Activated T-cell treated with anti-CD3 and anti-CD28 coated beads, Interleukin-2, amount 50 U/mL, for 24 hours (primary cell): ENCODE measurements around the gene ARMS2.
A peak's percentile ranks its signal among the peaks of the same experiment; 100 is the strongest.

ENCODE experiments used
- DNase-seq: peaks from one replicate; pipeline ENCODE4 v3.0.0-alpha.2; 2020
- H3K27ac Mint-ChIP-seq: 2 replicates; pipeline ENCODE4 v1.8.0; 2020; ENCODE audit warnings: mild to moderate bottlenecking, mixed read lengths
- H3K27me3 Mint-ChIP-seq: 2 replicates; pipeline ENCODE4 v1.8.0; 2020; ENCODE audit warnings: mixed read lengths
- H3K36me3 Mint-ChIP-seq: 2 replicates; pipeline ENCODE4 v1.8.0; 2020; ENCODE audit warnings: low read depth, mixed read lengths
- H3K4me1 Mint-ChIP-seq: 2 replicates; pipeline ENCODE4 v1.8.0; 2020; ENCODE audit warnings: low read depth, mixed read lengths
- H3K4me3 Mint-ChIP-seq: 2 replicates; pipeline ENCODE4 v1.8.0; 2020; ENCODE audit warnings: mild to moderate bottlenecking, moderate library complexity, mixed read lengths
- H3K9me3 Mint-ChIP-seq: 2 replicates; pipeline ENCODE4 v1.8.0; 2020; ENCODE audit warnings: mixed read lengths

ARMS2 gene

DNA sequence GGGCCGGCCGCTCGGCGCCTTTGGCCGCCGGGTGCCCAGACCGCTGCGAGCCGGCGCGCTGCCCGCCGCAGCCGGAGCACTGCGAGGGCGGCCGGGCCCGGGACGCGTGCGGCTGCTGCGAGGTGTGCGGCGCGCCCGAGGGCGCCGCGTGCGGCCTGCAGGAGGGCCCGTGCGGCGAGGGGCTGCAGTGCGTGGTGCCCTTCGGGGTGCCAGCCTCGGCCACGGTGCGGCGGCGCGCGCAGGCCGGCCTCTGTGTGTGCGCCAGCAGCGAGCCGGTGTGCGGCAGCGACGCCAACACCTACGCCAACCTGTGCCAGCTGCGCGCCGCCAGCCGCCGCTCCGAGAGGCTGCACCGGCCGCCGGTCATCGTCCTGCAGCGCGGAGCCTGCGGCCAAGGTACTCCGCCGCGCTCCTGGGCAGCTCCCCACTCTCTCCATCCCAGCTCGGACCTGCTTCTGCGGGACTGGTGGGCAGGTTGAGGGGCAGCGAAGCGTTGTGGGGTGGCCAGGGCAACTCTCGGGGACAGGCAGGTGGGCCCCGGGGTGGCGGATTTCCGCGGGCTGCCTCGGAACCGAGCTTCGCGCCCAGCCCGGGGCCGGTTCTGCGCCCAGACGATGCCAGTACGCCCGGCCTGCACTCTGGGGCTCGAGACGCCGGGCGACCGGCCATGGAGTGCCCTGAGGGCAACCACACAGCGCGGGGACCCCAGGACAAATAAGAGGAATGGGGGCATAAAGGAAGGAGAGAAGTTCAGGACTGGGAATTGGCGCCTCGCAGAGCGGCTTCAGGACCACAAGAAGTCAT, 7.5 kb downstream of the ARMS2 start:
- peaks cover 78% of the 10 kb centered on the region for H3K27me3 Mint-ChIP-seq
- no peaks in the 10 kb centered on the region for H3K36me3 Mint-ChIP-seq
- H3K4me1 Mint-ChIP-seq = peaks cover 15% of the 10 kb centered on the region
- no peak overlapping the region for H3K27ac Mint-ChIP-seq
- peak; percentile 43 for DNase-seq
- peak overlapping the region; percentile 76 for H3K4me3 Mint-ChIP-seq
- no peaks in the 10 kb centered on the region for H3K9me3 Mint-ChIP-seq

DNA sequence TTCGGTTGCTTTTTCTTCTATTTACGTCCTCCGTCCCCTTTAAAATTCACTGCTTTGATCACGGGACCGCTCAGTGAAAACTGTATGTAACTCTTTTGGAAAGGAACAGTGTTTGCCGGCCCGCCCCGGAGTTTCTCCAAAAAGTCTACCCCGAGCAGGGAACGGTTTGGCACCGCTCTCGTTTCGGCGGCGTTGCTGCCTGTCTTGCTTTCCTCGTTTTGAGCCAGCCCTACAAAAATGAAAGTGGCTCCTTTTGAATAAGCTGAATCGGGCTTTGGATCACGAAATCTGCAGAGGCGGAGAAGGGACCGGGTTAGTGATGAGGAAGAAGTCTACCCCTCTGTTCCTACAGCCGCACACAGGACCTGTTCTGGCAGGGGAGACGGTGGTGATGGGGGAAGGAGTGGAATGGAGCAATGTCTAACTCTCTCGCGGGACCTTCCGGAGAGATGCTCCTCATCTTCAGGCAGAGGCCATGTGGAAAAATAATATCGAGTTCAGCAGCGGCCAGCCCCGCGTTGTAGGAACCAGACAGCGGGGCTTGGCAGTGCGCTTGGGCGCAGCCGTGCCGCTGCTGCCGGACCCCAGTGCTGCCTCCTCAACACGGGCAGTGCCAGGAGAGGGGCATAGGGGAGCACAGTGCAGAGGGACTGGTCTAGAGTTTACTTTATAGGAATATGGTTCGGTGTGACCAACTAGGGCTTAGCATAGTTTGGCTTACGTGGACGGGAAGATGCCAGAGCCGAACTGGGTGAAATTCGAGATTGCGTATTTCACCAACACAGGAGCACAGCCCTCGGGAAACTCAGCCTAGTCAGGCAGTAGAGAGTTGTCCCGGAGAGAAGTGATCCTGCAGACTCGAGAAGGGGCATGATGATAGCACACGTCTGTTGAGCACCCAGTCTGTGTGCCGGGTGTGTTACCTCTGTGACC, 8.3 kb downstream of the ARMS2 start:
- peak overlapping the region; percentile 76 for H3K4me3 Mint-ChIP-seq
- H3K4me1 Mint-ChIP-seq = peaks cover 15% of the 10 kb centered on the region
- peak; percentile 36 for DNase-seq
- H3K9me3 Mint-ChIP-seq = no peaks in the 10 kb centered on the region
- no peaks in the 10 kb centered on the region for H3K36me3 Mint-ChIP-seq
- H3K27me3 Mint-ChIP-seq = peaks cover 78% of the 10 kb centered on the region
- H3K27ac Mint-ChIP-seq = no peak overlapping the region

DNA sequence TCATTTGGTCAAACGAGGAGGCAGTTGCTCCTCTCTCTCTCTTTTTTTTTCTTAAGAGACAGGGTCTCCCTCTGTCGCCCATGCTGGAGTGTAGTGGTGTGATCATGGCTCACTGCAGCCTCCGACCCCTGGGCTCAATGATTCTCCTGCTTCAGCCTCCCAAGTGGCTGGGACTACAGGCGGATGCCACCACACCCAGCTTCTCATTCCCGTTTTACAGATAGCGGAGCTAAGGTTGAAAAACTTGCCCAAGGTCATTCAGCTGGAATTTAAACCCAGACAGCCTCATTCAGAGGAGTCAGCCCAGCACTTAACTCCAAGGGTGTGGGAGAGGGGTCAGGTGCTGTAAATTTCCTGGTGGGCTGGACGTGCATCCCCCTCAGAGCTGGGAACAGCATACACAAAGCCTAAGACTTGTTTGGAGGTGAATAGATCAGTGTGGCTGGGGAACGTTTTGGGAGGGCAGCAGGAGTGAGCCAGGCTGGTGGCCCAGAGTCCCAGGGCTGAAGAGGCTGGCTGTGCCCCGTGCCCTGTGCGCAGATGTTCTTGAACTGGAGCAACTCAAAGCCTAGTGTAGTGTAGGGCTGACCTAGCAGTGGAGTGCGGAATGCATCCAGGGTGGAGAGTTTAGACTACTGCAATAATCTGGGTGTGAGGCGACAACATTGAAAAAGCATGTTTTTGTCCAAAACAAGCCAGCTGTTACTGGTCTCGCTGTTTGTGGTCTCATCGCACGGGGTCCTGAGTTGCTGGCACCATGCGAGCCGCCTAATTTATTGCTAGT, 9.2 kb downstream of the ARMS2 start:
- no peaks in the 10 kb centered on the region for H3K36me3 Mint-ChIP-seq
- H3K27ac Mint-ChIP-seq = no peak overlapping the region
- peaks cover 15% of the 10 kb centered on the region for H3K4me1 Mint-ChIP-seq
- no peaks in the 10 kb centered on the region for H3K9me3 Mint-ChIP-seq
- DNase-seq = no peak
- peaks cover 75% of the 10 kb centered on the region for H3K27me3 Mint-ChIP-seq
- H3K4me3 Mint-ChIP-seq = peak overlapping the region; percentile 8

DNA sequence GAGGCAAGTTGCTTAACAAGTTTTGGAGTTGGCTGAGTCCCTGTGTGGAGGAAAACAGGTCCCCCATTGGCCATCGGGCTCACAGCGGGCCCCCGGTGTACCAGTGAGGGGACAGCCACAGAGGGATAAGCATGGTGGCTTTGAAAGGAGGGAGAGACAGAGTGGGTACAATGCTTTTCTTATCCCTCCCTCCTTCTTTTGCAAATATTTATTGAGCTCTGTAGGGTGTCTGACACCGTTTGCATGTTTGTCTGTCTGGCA, 9.7 kb downstream of the ARMS2 start:
- H3K27me3 Mint-ChIP-seq = peaks cover 75% of the 10 kb centered on the region

DNA sequence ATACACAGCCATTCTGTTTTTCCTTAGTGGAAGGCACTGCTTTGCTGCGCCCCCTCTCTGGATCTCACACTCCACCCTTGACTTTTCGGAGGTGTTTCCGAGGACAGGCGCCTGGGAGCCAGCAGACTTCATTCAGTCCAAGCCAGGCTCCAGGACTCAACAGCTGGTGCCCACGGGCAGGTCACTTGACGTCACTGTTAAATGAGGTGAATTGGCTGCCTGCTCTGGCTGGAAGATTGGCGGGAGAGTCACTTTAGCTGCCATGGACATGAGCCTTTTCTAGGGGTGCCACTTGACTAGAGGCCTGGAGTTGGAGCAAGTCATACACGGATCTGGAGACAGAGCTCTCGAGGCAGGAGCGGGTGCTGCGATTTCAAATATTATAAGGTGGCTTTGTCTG, 10.1 kb downstream of the ARMS2 start:
- Mint-ChIP-seq H3K4me1 (peaks cover 15% of the 10 kb centered on the region), H3K9me3 (no peaks in the 10 kb centered on the region), H3K36me3 (no peaks in the 10 kb centered on the region), H3K27me3 (peaks cover 73% of the 10 kb centered on the region), H3K27ac (no peak overlapping the region), H3K4me3 (no peak overlapping the region)
- DNase-seq = no peak

More for the DNA sequence above, 9.7 kb downstream of the ARMS2 start:
- Mint-ChIP-seq H3K4me3 (no peak overlapping the region), H3K4me1 (peaks cover 15% of the 10 kb centered on the region), H3K36me3 (no peaks in the 10 kb centered on the region), H3K27ac (no peak overlapping the region), H3K9me3 (no peaks in the 10 kb centered on the region)
- no peak for DNase-seq

DNA sequence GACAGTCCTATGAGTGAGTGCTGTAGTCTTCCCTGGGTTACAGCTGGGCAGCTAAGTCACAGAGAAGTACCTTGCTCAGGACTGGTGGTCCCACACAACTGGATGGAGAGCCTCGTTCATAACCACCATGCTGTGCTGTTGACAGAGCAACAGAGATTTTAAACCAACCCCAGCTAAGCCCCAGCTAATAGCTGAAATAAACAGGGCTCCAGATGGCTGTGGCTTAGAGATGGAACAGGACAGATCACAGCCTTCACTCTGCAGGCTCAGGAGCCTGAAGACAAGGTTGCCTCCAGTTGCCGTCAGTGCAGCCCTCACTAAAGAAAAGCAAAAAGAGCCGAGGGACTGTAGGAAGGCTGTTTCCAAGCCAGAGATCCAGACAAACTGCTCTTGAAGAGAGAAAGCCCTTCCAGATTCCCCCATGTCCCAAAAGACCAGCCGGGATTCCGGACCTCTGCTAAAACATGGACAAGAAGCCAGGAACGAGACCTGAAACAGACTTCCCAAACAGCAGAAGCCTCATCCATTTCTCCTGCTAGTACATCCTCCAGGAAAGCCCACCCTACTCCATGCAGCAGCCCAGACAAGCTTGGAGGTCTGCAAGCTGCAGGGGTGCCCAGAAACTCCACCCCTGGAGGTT, 11.1 kb downstream of the ARMS2 start:
- Mint-ChIP-seq H3K27me3 (peaks cover 70% of the 10 kb centered on the region), H3K4me1 (peaks cover 12% of the 10 kb centered on the region), H3K9me3 (no peaks in the 10 kb centered on the region), H3K4me3 (no peak overlapping the region), H3K27ac (no peak overlapping the region), H3K36me3 (no peaks in the 10 kb centered on the region)
- no peak for DNase-seq

DNA sequence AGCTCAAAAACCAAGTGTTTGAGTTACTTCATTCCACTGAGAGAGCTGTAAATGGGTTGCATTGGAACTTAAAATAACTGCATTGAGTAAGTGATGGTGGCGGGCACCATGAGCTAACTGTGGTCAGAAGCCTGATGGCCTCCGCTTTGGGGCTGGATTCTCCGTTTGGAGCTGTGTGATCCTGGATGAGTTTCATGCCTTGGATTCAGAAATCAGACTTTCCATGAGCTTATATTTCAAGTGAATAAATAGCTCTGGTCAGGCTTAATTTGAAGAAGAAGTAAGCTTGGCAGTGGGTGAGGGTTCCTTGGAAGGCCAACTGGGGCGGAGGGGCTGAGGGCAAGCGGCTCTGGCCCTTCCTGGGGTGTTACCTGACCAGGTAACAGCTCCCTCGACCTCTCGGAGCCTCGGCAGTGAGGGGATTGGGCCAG, 12.5 kb downstream of the ARMS2 start:
- no peaks in the 10 kb centered on the region for H3K9me3 Mint-ChIP-seq
- peaks cover 9% of the 10 kb centered on the region for H3K4me1 Mint-ChIP-seq
- H3K27me3 Mint-ChIP-seq = peaks cover 75% of the 10 kb centered on the region
- DNase-seq = no peak
- no peaks in the 10 kb centered on the region for H3K36me3 Mint-ChIP-seq
- no peak overlapping the region for H3K27ac Mint-ChIP-seq
- no peak overlapping the region for H3K4me3 Mint-ChIP-seq

DNA sequence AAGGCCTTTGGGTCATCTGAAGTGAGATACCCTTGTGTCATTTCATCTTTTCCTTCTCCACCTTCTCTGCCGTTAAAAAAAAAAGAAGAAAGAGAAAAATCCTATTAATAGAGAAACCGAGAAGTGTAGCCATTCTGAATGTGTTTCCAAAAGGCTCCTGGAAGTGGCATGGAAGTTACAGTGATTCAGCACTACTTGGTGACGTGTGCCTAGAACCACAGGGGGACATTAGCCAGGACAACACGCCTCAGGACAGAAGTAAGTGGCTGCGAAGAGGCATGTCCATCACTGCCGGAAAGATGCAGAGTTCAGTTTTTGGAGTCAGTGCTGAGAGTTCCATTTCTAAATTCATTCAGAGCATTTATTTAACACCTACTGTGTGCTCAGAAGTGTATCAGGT, 13.2 kb downstream of the ARMS2 start:
- Mint-ChIP-seq H3K4me3 (no peak overlapping the region), H3K36me3 (no peaks in the 10 kb centered on the region), H3K9me3 (no peaks in the 10 kb centered on the region), H3K27me3 (peaks cover 69% of the 10 kb centered on the region), H3K27ac (no peak overlapping the region), H3K4me1 (peaks cover 4% of the 10 kb centered on the region)
- DNase-seq = no peak

DNA sequence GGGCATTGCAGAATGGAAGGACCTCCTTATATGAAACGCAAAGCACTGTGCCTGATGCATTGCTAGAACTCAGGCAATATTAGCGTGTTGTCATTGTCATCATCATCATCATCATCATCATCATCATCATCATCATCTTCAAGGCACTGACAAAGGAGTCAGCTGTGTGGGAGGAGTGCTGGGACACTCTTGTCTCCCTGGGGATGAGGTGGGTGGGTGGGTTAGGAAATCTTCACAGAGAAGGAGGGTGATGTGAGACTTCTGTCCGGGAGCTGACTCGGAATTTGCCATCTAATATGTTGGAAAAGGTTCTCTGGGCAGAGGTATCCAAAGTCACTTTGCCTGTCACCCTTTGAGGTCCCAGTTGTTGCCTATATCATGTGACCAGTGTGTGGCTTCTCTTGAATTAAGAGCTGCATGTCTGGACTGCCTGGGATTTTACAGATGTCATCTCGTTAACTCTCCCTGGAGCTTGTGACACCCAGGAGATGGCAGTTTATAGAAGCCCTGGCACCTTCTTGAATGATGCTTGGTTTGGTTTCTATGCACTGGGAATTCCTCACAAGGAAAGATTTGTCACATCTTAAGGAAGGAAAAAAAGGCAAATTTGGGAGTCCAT, 14.0 kb downstream of the ARMS2 start:
- H3K4me1 Mint-ChIP-seq = no peaks in the 10 kb centered on the region
- no peak for DNase-seq
- H3K27ac Mint-ChIP-seq = no peak overlapping the region
- H3K9me3 Mint-ChIP-seq = no peaks in the 10 kb centered on the region
- H3K36me3 Mint-ChIP-seq = no peaks in the 10 kb centered on the region
- peaks cover 63% of the 10 kb centered on the region for H3K27me3 Mint-ChIP-seq
- H3K4me3 Mint-ChIP-seq = no peak overlapping the region

DNA sequence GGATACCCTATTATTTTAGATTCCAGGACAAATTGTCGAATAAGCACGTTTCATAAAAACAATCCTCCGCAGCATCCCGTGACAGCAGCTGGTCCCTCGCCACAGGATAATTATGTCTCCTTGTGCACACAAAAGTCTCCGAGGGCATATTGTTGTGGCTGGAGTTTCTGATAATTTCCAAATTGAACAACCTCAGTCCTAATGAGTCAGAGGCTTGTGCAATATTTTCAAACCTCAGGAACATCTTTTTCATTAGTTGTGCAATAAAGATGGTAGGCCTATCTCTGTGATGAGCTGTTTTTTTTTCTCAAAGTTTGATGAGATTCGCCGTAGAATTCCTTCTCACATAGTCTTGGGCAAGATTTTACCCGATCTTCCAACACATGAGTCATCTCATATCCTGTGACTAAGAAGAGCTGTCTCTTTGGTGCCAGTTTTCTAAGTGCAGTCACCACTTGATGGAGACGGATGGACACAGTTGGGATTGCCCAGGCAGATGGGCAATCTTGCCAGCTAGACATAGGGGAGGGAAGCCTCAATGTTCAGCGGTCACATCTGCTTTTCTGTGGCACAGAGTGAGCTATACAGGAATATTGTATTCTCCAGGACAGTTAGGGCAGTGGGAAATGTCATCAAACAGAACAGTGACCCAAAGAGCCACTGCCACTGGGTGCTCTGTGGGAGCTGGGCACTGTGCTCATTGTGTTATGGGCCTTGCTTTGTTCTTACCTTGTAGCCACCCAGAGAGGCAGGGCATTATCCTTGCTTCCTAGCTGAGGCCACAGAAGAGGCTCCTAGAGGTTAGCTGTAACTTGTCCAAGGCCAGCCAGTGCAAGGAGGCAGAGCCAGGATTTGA, 14.7 kb downstream of the ARMS2 start:
- Mint-ChIP-seq H3K4me1 (peaks cover 3% of the 10 kb centered on the region), H3K4me3 (no peak overlapping the region), H3K27ac (no peak overlapping the region), H3K36me3 (no peaks in the 10 kb centered on the region), H3K27me3 (peaks cover 56% of the 10 kb centered on the region), H3K9me3 (no peaks in the 10 kb centered on the region)
- no peak for DNase-seq

DNA sequence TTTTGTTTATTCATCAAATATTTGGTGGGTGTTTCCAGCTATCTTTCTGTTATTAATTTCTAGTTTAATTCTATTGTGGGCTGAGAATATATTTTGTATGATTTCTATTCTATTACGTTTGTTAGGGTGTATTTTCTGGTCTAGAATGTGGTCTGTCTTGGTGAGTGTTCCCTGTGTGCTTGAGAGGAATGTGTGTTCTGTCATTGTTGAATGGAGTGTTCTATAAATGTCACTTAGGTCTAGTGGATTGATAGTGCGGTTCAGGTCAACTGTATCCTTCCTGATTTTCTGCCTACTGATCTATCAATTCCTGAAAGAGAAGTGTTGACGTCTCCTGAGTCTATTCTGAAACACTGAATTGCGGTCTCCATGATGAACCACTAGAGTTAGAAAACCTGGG, 15.4 kb downstream of the ARMS2 start:
- Mint-ChIP-seq H3K27ac (no peak overlapping the region), H3K4me1 (peaks cover 10% of the 10 kb centered on the region), H3K4me3 (no peak overlapping the region), H3K27me3 (peaks cover 56% of the 10 kb centered on the region), H3K36me3 (no peaks in the 10 kb centered on the region), H3K9me3 (no peaks in the 10 kb centered on the region)
- no peak for DNase-seq

DNA sequence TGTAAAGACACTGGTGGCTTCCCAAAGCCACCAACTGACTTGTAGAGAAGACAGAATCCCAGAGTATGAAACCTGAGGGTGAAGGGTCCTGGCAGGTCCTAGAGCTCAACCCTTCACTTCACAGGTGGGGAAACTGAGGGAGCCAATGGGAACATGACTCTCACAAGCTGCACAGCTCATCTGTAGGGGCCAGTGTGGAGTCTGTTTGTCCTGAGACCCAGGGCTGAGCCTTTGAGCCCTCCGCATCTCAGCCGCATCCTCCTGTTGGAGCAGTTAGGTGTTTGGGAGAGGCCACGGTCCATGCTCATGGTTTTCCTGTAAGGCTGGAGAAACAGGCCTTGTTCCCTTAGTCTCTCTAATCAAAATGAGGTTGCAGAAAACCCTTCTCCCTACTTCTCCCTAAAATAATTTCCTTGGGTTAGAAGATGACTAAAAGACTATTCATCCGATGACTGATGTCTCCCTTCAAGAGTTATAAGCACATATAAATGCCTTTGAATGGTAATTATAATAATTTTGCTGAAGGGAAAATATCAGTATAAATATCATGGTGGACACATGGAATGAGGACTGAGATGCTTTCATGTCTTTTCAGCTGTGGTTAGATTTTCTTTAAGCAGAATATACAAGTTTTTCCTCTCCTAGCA, 17.2 kb downstream of the ARMS2 start:
- no peak overlapping the region for H3K27ac Mint-ChIP-seq
- H3K9me3 Mint-ChIP-seq = no peaks in the 10 kb centered on the region

DNA sequence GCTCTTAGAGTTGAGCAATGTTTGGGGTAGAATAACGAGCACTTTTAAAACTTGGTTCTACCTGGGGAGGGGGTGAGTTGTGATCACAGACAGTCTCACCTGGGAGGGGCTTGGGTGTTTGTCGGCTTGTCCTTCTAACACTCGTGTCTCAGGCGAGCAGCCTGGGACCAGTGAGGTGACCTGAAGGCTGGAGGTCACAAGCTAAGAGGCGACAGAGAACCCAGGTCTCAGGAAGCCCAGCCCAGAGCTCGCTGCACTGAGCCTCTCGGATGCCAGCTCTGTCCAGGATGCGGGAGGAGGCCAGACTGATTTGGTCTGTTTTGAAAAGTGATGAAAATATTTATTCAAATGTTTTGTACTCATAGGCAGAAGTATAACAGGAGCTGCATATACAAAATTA, 18.7 kb downstream of the ARMS2 start:
- Mint-ChIP-seq H3K27ac (no peak overlapping the region), H3K4me3 (no peak overlapping the region), H3K4me1 (peaks cover 10% of the 10 kb centered on the region), H3K36me3 (no peaks in the 10 kb centered on the region), H3K9me3 (no peaks in the 10 kb centered on the region), H3K27me3 (peaks cover 41% of the 10 kb centered on the region)
- no peak for DNase-seq

More for the DNA sequence above, 17.2 kb downstream of the ARMS2 start:
- no peak for DNase-seq
- Mint-ChIP-seq H3K4me3 (no peak overlapping the region), H3K36me3 (no peaks in the 10 kb centered on the region), H3K4me1 (peaks cover 10% of the 10 kb centered on the region), H3K27me3 (peaks cover 55% of the 10 kb centered on the region)
